SW480 (cell line): ENCODE data around the gene TOPORS.
"Not testable (repeated sequence)": the region's sequence is repeated elsewhere in the genome, so short reads cannot be mapped to it uniquely, and the experiment has no call there.

Experiments used
- DNase-seq: peaks from one replicate; pipeline ENCODE4 v3.0.0-alpha.2; 2016; ENCODE audit warnings: low spot score

Gene TOPORS

DNA sequence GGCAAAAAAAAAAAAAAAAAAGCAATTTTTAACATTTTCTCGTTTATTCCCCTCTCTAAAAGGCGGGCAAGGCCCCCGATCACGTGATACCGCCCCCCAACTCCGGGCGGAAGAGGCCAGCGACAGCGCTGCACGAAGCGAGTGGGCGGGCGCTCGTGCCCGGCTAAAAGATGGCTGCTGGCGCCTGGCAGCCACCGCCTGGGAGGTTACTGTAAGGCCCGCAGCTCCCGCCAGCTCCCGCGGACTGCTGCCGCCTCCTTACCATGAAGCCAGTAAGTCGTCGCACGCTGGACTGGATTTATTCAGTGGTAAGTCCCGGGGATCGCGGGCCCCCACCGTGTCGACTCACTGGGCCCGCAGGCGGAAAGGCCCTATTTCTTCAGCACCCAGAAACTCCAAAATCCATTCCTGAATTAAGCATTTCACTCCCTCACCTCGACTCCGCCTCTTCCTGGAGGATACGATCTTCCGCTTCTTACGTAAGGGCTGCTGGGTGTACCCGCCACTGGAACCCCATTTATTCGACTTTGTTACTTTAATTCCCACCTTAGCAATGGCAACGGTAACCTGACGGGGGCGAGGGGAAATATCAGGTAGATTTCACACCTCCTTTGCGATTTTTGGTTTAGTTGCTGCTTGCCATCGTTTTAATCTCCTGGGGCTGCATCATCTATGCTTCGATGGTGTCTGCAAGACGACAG, at the start of gene TOPORS, which contains the start of gene SMIM27:
Gene TOPORS, minus strand, starts transcription at position 415 of the 701 bp plus-strand sequence. Its CDS starts 150 bp downstream, at position 265.
Gene SMIM27, plus strand, starts transcription at position 156 of the 701 bp plus-strand sequence. Its CDS starts 108 bp downstream, at position 264.
- peak; percentile 89 for DNase-seq

DNA sequence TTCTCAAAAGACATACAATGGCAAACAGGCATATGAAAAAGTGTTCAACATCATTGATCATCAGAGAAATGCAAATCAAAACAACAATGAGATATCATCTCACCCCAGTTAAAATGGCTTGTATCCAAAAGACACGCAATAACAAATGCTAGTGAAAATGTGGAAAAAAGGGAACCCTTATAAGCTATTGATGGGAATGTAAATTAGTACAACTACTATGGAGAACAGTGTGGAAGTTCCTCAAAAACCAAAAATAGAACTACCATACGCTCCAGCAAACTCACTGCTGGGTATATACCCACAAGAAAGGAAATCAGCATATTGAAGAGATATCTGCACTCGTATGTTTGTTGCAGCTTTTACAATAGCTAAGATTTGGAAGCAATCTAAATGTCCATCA, 46.6 kb upstream of the TOPORS start:
- not testable (repeated sequence) for DNase-seq

DNA sequence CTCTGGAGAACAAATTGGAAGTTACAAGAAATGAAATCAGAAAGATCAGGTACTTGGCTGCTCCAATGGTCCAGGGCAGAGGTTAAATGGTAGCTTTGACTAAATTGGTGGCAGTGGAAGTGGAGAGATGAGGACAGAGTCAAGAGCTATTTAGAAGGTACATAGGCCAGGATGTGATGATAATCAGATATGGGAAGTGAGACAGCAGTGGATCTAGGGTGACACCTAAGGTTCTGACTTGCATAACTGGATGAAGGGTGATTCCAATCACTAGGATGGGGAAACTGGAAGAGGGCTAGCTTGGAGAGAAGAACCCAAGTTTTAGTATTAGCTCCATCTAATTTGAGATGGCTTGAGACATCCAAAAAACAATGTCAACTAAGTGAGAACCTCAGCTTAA, 44.5 kb upstream of the TOPORS start:
- no peak for DNase-seq

DNA sequence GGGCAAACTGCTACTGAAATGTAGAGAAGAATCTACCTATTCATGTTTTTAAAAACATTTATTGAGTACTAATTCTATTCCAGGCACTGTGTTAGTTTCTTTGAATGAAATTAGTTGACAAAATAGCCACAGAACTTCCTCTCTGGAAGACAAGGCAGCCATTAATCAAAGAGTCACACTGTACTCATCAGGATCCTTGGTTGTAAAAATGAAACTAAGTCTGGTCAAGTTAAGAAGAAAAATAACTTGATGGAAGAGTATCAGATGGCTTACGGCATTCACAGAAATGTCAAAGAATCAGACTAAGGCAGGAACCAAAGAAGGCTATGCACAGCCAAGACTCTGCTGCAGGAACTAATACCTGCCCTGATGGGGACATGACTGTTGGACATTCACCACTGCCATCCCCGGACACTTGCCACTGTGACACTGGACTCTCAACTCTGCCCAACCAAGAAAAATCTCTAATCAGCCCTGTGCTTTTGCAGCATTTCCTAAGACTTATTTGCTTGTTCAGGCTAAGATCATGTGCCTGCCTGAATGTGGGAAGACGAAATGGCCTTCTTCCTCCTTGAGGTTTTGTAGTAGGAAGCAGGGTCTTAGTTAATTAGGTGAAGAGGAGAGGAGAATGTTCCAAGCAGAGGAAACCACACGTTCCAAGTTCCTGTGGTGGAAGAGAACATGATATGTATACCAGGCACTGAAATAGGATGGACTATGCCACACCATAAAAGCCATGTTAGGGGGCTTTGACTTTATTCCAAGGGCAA, 43.9 kb upstream of the TOPORS start:
- no peak for DNase-seq

DNA sequence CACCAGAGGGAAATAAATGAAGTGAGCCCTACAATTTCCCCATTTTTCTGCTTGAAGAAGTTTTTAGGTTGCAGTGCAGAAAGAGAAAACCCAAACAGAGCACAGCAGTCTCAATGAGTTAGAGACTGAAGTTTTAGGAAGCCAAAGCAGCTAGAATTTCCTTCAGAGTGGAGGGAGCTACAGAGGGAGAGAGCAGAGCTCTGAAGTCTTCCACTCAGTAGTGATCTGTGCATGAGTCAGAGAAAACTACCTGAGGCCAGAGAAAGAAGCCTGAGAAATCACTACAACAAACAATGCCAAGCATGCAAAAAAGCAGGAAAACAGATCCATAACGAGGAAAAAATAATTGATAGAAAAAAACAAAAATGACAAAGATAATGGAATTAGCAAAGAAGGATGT, 38.5 kb upstream of the TOPORS start:
- no peak for DNase-seq

DNA sequence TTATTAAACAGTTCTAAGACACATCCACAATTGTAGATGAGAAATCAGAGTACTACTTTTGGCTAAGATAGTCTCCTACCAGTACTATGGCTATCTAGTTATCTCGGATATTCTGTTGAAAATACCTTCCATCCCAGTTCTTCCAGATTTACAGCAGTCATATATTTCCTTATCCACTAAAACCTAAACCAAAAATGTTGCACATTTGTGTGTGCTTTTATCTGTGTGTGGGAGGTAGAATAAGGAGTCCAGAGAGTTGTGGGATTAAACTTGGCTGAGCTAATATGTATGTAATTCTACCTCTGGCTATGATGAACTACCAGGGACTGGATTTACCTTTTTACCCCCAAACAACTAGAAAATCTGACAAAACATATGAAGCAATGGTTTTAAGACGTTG, 38.1 kb upstream of the TOPORS start:
- no peak for DNase-seq

DNA sequence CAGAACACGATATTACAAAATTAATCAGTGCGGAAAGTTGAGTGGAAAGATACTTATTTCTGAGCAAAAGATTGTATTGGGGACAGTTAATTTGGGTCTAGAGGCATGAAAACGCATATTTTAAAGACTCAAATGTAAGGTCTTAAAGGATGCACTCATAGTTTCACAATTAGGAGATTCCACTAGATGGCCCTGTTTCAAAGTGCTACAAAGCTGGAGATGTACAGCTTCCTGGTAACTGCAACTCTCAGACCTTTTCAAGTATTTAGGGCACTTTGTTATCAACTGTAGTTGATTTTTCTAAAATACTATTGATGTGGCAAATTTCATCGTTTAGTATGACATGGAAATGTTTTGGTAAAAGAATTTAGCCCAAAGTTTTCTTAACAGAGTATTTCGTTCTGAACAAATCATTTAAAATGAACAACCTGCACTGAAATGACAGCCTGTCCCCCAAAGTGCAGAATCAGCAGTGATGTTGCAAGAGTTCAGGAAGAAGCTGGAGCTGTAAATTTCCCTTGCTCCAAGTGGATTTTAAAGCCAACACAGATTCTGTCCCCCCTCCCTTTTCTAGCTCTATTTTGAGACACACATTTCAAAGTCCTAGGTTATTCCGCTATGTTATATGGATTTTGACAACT, 36.8 kb upstream of the TOPORS start:
- peak; percentile 47 for DNase-seq

DNA sequence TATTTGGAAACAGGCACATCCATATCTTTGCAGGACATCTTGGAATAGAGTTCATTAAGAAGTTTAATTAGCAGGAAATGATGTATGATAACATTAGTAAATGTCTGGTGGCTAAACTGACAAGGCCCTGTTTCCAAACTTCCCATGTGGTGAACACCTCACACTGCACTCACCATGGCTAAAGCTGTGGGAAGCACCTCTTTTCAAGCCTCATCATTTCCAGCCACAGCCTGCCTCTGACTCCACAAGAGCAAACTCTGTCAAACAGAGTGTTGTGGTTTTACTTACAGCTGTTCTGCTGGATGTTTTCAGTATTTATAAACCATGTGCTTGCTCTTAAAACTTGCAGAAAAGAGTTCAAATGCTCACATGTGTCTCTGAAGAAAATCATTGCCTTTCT, 35.5 kb upstream of the TOPORS start:
- no peak for DNase-seq

DNA sequence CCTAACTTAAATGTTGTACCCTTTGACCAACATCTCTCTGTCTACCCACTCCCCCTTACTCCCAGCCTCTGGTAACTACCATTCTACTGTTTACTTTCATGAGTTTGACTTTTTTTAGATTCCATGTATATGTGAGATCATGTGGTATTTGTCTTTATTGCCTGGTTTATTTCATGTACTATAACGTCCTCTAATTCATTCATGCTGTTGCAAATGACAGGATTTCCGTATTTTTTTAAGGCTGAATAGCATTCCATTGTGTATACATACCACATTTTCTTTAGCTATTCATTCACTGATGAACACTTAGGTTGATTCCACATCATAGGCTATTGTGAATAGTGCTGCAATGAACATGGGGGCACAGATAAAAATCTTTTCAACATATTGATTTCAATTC, 32.4 kb upstream of the TOPORS start:
- no peak for DNase-seq

DNA sequence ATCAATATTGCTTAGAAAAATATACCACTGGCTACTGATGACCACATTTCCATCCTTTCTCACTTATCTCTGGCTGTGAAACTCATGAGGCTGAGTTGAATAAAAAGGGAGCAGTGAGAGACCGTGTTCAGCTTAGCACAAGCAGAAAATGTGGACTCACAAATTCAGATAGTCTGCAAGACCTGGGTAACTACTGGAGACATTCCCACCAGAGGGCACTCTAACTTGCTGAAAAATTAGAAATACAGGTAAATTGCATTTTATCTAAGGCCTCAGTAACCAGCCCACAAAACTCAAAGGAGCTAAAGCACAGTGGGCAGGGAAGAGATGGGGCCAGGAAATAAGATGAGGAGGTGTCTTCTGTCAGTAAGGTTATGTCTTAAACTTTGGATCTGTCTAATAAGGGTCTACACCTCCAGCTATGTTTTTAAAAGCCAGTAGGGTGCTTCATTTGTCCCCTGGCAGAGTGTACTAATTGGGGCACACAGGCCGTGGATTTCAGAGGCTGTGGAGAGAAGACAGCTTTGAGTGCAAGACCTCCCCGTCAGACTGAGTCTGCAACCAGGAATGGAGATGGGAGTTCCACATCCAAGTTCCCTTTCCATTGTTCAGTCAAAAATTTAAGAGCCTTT, 29.2 kb upstream of the TOPORS start:
- DNase-seq, result peak; percentile 55

DNA sequence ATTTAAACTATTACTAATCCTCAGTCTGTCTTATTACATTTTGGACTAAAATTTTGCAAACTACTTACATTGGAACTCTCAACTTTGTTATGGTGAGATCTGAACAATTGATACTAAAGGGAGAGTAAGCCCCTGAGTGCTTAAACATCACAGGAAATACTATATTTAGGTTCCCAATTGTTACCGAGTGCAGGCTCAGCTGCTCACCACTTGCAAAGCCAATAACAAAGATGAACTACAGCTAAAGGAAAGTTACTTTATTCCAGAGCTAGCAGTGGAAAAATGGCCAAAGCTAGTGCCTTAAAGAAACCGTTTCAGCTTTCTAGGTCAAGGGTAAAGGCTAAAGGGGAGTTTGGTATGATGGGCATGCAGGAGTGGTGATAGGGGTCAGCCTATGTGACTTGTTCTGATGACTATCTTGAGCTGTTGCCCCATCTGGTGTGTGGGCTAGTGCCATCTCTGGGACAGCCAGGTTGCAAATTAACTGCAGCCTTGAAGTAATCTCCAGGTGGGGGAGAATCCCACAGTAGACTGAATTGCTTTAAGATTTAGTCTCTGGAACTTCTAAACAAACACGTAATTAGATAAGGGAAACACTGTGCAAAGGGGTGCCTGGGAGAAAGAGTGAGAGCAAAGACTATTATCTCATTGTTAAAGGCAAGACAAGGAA, 28.4 kb upstream of the TOPORS start:
- DNase-seq, result no peak

DNA sequence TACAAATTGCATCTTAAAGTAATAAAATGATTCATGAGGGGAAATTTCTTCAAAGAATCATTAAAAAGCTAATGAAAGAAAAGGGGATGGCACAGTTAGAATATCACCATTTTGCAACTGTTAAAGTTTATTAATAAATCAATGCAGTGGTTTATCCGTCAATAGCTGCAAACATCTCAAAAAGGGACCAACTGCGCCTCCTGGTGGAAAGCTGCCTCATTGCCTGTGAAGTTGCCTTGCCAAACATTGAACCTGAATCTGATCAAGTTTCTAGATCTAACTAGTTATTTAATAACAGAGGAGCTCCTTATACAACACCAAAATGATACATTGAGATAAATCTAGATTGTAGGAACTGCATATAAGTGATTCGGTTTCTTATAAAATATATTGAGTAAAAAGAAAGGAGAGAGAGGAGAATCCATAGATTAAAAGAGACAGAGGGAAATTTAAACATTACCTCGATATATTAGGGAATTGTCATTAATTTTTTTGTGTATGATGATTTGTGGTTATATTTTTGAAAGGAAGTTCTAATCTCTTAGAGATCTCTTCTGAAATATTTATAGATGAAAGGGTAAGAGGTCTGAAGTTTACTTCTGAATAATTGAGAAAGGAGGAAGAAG, 27.4 kb upstream of the TOPORS start:
- DNase-seq, result peak; percentile 29

DNA sequence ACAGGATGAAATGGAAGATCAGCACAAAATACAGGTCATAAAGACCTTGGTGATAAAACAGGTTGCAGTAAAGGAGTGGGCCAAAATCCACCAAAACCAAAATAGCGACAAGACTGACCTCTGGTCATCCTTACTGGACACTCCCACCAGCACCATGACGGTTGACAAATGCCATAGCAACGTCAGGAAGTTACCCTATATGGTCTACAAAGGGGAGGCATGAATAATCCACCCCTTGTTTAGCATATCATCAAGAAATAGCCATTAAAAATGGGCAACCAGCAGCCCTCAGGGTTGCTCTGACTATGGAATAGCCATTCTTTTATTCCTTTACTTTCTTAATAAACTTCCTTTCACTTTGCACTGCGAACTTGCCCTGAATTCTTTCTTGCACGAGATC, 26.6 kb upstream of the TOPORS start:
- DNase-seq, result no peak

DNA sequence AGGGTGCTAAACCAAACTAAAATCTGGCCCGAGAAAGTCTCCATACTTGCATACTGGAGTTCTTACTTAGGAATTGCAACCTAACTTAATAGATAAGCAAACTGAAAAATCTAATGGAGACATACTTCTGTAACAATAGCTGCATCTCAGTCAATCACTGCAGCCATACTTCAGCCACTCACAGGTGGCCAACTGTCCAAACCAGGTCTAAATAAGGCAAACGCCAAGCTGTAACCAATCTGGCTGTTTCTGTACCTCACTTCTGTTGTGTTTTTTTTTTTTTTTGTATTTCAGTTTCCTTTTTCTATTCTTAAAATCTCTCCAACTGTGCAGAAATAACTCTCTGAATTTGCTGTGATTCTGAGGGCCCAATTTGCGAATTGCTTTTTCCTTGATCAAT, 24.9 kb upstream of the TOPORS start:
- DNase-seq, result no peak

DNA sequence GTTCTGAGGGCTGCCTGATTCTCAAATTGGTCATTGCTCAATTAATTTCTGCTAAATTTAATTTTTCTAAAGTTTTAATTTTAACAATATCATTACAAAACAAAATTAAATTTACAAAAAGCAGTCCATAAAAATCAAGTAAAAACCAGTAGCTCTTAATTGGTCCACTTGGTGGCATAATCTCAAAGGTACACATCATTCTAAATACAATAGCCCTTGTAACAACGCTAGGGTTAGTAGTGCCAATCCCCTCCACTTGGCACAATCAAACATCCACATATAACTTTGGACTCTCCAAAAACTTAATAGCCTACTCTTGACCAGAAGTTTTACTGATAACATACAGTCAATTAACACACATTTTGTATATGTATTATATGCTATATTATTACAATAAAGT, 22.5 kb upstream of the TOPORS start:
- no peak for DNase-seq

DNA sequence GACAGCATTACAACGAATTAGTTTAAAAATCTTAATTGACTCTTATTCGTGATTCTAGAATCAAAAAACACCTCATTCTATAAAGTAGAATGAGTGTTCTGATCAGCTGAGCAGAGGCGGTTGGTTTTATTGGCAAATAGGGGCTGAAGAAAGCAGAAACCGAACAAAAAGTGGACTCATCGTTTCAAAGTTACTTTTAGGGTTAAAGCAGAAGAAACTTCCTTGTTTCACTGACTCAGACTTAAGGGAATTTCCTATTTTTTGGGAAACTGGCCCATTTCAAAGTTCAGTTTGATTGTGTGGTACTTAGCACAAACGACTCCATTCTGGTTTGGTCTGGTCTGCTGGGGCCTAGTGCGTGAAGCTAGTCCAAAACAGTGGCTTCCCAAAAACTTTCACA, 21.4 kb upstream of the TOPORS start:
- no peak for DNase-seq

DNA sequence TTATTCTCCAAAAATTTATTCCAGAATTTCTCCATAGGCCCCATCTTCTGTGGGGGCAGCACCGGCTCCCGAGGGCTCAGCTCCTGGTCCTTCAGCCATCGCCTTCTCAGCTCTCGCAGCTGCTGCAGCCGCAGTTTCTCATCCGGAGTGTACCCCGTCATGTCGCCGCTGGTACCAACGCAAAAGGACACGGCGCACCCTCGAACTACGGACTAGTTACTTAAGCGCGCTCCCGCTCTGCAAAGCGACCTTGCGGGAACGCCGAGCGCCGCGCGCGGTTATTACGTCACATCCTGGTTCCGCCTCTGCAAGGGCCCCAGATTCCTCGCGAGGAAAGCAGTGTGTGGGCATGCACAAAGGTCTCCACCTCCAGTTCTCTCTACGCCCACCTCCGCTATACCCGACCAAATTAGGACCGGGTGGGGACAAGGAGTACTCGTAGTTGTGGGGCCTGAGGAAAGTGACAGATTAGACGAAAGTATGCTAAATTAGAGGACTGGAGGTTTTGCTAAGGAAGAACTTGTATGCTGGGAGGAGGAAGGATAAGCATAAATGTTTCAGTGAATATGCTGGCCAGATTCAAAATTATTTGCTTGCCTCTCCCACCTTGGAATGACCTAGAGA, 20.6 kb upstream of the TOPORS start, which contains the start of gene NDUFB6:
Gene NDUFB6, minus strand, starts transcription at position 260 of the 624 bp plus-strand sequence. Its CDS starts 99 bp downstream, at position 161.
- DNase-seq, result peak; percentile 91

DNA sequence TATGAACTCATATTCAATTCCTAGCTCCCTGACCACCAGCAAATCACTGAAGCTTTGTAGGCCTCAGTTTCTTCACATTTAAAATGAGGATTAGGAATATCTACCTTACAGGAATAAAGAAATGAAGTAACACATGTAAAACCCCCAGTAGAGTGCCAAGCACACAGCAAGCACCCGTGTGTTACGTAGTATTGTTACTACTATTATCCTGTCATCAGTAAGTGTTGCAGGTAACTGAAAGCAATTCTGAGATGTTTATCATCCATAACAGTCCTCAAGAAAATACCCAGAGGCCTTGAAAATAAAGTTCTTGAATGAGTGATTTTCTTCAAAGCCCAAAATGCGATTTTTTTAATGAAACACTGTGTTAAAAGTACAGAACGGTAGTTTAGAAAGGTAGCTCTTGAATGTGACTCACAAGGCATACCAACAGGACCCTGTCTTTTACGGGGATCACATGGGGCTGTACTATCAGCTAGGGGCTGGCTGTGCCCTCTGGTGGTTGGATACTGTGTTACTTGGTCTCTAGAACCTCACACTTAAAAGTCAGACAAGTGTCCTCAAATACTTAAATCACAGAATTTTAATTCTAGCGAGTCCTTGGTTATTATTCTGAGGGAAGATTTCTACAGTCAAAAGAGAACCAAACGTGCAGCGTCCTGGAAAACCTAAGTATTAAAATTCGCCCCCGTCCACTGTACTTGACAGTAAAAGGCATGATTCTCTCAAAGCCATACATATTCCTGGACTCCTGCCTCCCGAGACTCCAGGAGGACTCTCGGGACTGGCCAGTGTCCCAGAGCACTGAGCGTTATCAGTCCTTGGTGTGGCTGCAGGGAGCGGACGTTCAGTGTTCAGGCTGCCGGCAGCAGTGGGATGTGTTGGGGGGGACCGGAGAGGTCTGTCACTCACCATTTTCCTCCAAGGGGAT, 19.8 kb upstream of the TOPORS start:
- peak; percentile 81 for DNase-seq

DNA sequence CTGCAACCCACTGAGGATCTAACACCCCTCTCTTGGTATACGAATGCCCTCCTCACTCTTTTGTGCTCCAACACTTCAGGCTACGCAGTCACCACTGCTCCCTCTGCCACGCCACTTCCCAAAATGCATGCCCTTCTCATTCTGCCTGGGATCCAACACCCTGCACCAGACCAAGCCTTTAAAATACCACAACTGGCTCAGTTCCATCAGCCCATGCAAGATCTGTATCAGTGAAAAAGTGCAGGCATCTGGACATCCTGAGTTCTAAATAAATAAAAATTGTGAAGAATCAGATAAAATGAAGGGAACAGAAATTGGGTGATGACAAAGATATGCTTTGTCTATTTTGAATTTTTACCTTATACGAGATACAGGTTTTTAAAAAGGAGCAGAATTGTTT, 17.9 kb upstream of the TOPORS start:
- no peak for DNase-seq

DNA sequence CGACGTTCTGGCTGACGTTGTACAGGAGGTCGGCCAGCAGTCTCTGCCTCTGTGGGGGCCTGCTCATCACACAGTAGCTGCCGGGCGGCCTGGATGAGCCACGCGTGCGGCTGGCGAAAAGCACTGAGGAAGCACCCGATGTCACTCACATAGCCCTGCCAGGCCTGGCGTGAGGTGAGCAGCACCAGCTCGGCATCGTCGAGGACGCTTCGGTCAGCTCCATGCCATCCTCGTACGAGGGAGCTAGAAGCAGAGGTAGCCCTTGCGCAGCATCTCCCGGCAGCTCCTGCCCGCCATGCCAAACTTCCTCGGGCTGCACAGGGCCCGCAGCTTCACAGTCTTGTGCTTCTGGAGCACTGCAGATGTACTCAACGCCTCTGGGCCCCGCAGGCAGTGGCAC, 14.4 kb upstream of the TOPORS start:
- no peak for DNase-seq
